GM08714 (cell line): ENCODE data around the gene TEKT1.
A peak's percentile ranks its signal among the peaks of the same experiment; 100 is the strongest.

Experiments used
- H3K4me3 ChIP-seq: fragments of 200-500 bp; sonication (Bioruptor generic); 2 replicates; pipeline ENCODE4 v1.5.1; 2014; ENCODE audit warnings: mild to moderate bottlenecking, low read length, inconsistent platforms
- ZNF274 ChIP-seq: IDR thresholded peaks from 2 replicates; pipeline ENCODE4 v1.6.1; 2012; ENCODE audit warnings: mild to moderate bottlenecking, low read depth, low read length

The TEKT1 gene

DNA sequence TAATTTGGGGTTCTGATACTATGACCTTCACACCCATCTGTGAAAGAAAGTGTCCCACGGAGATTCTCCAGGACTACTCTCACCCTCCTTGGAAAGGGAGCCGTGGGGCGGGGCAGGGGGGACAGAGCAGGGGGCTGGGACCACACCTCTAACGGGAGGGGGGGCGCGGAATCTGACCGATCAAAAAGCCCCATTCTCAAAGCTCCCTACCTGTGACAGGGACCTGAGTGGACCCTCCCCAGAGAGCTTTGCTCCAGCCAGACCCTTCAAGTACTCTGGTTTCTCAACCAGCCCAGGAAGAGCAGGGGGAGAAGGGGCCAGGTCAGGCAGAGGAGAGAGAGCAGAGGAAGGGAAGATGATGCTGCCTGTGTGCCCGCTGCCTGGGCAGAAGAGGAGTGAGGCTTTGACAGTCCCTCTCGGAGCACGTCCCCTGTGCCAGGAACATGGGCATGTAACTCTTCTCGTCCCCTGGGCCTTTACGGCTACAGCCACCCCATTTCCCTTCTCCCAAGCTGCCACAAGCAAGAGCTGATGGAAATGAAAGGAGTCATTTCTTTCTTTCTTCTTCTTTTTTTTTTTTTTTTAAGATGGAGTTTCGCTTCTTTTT, 75.0 kb downstream of the TEKT1 start:
- TF ChIP-seq ZNF274, result no peak
- peak overlapping the region; percentile 69; the same call in 1 of the 2 replicates for H3K4me3 ChIP-seq

DNA sequence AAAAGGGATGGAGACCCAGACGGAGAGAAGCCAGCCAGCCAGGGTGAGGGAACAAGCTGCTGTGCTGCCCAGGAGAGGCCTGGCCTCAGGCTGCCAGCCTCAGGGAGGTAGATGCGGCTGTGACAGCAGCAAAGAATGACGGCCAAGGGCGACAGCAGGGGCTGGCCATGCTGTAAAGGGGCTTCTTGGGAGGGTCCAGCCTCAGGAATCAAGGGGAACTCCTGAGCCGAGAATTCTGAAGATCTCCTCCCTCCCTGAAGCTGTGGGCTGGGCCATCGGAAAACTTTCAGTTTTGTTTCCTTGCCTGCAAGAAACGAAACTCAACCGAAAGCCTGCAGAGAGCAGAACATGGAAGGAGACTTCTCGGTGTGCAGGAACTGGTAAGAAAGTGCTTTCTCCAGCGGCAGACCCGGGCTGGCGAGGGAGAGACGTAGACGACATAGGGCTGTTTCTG, 75.8 kb downstream of the TEKT1 start, which contains the start of gene XAF1:
Gene XAF1, plus strand, starts transcription at position 316 of the 454 bp plus-strand sequence. Its CDS starts 33 bp downstream, at position 349.
- no peak for TF ChIP-seq ZNF274
- H3K4me3 ChIP-seq, result peak within 1 kb of the TSS; percentile 69; the same call in 1 of the 2 replicates

DNA sequence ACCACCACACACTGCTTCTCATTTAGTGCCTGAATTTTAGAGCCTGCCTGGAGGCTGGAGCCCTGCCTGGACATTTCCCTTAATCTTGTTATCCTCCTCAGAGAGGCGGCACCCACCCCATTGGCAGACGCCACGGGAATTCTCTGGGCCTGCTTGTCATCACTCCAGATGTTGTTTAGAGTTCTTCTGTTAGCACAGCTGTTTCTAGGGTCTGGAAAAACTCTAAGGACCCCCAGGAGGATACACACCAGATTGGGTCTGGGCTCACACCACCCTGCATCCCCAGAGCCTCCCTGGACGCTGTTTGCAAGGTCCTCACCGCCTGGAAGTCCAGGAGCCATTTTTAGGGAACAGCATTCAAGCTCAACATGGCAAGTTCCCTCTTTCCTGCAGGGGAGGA, 76.2 kb downstream of the TEKT1 start:
- peak overlapping the region; percentile 69; the same call in 1 of the 2 replicates for H3K4me3 ChIP-seq
- no peak for TF ChIP-seq ZNF274

DNA sequence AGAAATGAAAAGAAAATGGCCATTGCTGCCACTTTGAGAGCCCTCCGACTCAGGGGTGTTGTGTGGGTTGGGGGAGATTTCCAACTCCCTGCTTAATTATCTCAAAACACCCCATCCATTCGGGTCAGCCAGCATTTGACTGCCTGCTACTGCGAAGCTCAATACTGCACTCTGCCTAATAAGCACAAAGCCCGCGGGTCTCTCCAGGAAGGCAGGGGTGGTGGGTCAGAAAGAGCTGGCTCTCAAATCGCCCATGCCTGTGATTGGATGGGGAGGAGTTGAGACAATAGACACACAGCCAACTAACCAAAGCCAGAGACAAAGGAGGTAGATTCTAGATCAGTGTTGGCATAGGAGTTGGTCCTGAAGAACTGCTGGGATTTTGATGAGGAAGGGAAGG, 78.0 kb downstream of the TEKT1 start:
- no peak for TF ChIP-seq ZNF274
- no peak overlapping the region for H3K4me3 ChIP-seq

DNA sequence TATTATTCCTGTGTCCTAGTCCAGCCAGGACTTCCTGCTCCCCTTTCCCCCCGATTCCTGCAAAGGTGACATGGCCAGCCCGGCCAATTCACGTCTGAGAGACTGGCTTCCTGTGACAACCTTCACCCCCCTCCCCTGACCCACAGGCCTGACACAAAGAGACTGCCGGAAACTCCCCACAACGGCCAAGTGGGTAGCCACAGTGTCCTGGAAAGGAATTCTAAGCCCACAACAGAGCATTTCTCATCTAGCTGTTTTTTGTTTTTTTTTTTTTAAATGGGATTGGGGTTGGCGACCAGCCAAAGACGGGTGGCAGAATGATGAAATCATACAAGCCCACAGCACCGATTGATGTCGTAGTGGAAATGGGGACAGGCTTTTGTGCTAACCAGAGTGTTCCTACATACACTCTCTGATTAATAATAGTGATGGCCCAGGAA, 78.5 kb downstream of the TEKT1 start:
- no peak for TF ChIP-seq ZNF274
- H3K4me3 ChIP-seq, result no peak overlapping the region

DNA sequence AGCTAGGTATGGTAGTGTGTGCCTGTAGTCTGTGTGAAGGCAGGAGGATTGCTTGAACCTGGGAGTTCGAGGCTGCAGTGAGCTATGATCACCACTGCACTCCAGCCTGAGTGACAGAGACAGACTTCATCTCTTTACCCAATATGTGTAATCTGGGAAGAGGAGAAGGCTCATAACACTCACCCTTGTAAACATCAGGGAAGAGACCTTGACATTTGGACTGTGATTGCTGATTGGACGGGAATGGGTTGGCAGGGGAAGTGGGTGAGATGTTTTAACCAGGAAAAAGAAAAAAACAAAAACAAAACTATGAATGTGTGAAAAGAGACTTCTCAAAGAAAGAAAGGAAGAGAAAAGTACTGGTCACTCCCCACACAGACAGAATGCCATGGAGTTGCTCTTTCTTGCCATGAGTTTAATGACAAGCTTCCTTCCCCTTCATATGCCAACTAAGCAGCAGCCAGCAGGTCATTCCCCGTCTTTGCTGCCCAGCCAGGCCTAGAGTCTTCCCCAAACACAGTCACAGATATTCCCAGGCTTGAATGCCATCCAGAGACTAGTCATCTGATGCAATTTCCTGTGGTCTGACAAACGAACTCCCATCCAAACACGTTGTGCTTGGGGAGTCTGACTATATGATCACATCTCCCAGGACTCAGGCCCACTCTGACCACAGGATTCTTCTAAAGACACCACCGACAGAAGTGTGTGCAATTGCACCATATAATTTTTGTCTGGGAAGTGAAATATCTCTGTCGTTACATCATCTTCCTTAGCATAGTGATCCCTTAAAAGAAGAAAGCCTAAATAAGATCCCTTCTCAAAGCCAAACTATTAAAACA, 79.2 kb downstream of the TEKT1 start:
- H3K4me3 ChIP-seq, result no peak overlapping the region
- no peak for TF ChIP-seq ZNF274

DNA sequence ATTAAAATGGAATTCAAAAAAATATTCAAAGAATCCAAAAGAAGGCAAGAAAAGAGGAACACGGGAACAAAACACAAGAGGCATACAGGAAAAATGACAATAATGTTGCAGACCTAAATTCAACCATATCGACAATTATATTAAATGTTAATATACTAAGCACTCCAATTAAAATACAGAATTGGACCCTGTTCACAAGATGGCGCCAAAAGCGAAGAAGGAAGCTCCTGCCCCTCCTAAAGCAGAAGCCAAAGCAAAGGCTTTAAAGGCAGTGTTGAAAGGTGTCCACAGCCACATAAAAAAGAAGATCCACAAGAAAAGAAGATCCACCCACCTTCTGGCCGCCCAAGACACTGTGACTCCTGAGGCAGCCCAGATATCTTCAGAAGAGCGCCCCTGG, 82.0 kb downstream of the TEKT1 start:
- no peak for TF ChIP-seq ZNF274
- no peak overlapping the region for H3K4me3 ChIP-seq

DNA sequence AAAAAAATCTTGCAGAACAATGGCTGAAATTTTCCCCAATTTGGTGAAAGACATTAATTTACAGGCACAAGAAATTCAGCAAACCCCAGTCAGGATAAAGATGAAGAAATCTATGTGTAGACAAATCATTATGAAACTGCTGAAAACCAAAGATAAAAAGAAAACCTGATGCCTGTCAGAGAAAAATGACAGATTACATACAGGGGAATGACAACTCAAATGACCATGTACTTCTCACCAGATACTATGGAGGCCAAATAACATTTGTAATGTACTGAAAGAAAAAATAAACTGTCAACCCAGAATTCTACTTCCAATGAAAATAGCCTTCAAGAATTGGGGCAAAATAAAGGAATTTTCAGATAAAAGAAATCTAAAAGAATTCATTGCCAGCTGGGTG, 82.9 kb downstream of the TEKT1 start:
- no peak for TF ChIP-seq ZNF274
- no peak overlapping the region for H3K4me3 ChIP-seq
